Non-pigmented ciliary epithelial cell (primary cell): ENCODE results near the gene USP34.
"Not testable (repeated sequence)": the region's sequence is repeated elsewhere in the genome, so short reads cannot be mapped to it uniquely, and the experiment has no call there.

ENCODE experiments used
- DNase-seq: peaks from one replicate; pipeline ENCODE4 v3.0.0-alpha.2; 2010; ENCODE audit warnings: low read depth

The USP34 gene

DNA sequence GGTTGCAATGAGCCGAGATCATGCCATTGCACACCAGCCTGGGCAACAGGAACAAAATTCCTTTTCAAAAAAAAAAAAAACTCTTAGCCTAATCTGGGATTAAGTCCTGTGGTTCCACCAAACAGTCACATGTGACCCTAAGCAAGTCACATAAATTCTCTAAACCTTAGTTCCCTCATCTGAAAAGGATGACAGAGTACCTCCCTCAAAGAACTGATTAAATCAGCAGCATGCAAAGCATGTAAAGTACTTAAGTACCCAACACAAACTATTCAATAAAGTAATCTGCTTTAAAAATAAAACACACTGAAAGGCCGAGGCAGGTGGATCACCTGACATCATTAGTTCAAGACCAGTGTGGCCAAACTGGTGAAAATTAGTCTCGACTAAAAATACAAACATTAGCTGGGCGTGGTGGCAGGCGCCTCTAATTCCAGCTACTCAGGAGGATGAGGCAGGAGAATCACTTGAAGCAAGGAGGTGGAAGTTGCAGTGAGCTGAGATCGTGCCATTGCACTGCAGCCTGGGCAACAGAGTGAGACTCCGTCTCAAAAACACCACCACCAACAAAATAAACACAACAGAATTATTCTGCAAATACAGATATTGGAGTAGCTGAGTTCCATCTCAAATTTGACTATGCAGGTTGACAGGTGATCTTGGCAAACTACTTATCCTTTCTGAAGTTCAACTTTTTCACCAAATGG, 7.0 kb downstream of the USP34 start:
- no peak for DNase-seq

DNA sequence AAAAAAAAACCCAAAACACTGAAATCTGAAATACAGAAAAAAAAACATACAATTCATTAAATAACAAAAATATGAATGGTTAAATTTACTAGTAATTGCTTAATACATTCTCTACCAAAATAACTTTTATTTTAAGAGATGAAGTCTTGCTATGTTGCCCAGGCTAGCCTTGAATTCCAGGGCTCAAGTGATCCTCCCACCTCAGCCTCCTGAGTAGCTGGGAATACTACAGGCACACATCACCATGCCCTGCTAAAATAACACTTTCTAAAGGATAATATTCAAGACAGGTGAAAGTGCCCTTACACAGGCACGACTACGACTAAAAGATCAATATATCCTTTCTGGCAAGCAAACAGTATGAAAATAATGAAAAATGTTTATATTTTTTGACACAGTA, 9.5 kb downstream of the USP34 start:
- DNase-seq: no peak

DNA sequence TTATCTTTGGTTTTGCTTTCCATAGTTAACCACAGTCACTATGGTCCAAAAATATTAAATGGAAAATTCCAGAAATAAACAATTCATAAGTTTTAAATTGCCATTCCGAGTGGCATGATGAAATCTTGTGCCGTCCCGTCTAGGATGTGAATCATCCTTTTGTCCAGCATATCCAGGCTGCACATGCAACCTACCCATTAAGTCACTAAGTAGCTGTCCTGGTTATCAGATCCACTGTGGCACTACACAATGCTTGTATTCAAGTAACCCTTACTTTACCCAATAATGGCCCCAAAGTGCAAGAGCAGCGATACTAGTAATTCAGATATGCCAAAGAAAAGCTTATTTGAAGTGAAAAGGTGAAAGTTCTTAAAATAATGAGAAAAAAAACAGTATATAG, 10.7 kb downstream of the USP34 start:
- DNase-seq: peak; percentile 57

DNA sequence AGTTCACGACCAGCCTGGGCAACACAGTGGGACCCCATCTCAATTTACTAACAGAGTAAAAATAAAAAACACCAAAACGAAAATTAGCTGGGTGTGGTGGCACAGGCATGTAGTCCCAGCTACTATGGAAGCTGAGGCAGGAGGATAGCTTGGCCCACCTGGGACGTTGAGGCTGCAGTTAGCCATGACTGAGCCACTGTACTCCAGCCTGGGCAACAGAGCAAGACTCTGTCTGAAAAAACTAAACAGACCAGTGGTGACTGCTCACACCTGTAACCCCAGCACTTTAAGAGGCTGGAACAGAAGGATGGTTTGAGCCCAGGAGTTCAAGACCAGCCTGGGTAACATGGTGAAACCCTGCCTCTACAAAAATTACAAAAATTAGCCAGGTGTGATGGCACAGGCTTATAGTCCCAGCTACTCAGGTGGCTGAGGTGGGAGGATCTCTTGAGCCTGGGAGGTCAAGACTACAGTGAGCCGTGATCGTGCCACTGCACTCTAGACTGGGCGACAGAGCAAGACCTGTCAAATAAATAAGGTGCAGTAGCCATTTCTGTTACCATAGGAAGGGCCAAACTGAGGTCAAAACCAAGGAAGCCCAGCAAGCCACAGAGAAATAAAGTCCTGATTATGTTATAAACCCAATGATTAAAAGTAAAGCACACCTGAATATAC, 14.0 kb downstream of the USP34 start:
- no peak for DNase-seq

DNA sequence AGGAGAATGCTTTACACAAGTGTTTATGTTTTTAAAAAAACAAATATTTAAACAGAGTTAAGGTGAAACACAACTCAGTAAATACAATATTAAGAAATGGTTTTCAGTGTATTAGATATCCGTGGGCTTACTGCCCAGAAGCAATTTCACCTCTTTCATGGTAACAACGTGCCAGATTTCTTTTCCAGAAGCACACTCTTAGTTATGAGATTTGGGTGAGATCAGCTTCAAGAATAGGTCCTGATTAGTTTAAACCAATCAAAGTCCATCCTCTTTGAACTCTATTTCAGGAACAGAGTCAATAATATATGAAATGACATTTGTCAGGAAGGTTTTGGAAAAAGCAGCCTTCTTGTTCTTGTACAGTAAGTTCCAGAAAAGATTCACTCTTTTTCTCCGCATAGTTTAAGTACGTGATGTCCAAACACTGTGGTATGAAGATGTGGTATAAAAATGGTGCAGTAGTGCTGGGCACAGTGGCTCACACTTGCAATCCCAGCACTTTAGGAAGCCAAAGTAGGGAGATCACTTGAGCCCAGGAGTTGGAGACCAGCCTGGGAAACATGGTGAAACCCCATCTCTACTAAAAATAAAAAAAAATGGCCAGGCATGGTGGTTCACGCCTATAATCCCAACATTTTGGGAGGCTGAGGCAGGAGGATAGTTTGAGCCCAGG, 14.7 kb downstream of the USP34 start:
- DNase-seq: no peak

DNA sequence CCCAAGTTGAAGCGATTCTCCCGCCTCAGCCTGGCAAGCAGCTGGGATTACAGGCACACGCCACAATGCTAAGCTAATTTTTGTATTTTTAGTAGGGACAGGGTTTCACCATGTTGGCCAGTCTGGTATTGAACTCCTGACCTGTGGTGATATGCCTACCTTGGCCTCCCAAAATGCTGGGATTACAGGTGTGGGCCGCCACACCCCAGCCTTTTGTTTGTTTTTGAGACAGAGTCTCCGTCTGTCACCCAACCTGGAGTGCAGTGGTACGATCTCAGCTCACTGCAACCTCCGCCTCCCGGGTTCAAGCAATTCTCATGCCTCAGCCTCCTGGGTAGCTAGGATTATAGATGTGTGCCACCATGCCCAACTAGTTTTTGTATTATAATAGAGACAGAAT, 15.9 kb downstream of the USP34 start:
- DNase-seq: not testable (repeated sequence)

DNA sequence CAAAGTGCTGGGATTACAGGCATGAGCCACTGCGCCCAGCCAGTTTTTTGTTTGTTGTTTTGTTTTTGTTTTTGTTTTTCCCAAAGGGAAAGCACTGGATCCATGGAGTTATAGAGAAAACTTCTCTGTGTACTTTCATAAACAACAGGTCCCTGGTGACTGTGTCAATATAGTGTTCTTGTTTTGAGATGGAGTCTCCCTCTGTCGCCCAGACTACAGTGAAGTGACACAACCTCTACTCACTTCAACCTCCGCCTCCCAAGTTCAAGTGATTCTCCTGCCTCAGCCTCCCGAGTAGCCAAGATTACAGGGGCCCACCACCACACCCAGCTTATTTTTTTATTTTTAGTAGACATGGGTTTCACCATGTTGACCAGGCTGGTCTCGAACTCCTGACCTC, 16.5 kb downstream of the USP34 start:
- DNase-seq: no peak

DNA sequence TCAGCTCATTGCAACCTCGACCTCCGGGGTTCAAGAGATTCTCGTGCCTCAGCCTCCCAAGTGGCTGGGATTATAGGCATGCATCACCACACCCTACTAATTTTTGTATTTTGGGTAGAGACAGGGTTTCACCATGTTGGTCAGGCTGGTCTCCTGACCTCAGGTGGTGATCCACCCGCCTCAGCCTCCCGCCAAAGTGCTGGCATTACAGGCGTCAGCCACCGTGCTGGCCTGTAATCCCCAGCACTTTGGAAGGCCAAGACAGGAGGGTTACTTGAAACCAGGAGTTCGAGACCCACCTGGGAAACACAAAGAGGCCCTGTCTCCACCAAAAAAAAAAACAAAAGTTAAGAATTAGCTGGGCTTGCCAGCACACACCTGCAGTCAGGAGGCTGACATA, 18.5 kb downstream of the USP34 start:
- no peak for DNase-seq

DNA sequence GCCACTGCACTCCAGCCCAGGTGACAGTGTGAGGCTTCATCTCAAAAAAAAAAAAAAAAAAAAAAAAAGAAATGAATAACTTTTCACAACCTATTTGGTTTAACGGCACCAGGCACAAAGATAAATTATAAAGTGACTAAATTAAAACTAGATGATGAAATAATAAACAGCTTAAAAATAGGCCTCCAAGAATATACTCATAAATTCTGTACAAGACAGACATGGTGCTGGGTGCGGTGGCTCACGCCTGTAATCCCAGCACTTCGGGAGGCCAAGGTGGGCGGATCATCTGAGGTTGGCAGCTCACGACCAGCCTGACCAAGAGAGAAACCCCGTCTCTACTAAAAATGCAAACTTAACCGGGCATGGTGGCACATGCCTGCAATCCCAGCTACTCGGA, 19.7 kb downstream of the USP34 start:
- no peak for DNase-seq

DNA sequence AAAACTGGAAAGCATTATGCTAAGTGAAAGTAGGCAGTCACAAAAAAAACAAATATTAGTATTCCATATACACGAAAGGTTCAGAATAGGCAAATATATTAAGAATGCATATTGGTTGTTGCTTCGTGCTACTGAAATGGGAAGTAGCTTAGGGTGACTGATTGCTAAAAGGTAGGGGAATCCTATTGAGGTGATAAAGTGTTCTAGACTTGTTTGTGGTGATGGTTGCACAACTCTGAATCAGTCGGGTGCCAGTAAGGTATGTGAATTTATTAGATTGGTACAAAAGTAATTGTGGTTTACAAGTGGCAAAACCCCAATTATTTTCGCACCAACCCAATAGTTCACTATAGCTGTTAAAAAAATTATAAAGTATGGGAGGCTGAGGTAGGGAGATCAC, 20.7 kb downstream of the USP34 start:
- DNase-seq: no peak

DNA sequence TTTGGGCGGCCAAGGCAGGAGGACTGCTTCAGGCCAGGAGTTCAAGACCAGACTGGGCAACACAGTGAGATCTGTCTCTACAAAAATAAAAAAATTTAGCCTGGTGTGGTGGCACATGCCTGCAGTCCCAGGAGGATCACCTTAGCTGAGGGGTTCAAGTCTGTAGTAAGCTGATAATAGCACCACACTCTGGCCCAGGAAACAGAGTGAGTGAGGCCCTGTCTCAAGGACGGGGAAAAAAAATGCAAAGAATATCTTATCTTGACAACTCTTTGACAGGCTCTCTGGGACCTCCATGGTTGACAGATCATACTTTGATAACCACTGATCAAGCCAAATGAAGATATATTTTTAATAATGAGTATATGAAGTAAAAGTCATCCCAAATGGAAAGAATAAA, 22.7 kb downstream of the USP34 start:
- DNase-seq: no peak

DNA sequence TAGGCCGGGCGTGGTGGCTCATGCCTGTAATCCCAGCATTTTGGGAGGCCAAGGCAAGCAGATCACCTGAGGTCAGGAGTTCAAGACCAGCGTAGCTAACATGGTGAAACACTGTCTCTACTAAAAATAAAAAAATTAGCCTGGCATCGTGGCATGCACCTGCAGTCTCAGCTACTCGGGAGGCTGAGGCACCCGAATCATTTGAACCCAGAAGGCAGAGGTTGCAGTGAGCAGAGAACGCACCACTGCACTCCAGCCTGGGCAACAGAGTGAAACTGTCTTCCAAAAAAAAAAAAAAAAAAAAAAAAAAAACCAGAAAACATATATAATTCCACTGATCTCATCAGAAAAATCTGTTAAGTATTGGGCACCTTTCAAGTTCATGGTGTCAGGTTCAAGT, 23.9 kb downstream of the USP34 start:
- not testable (repeated sequence) for DNase-seq

DNA sequence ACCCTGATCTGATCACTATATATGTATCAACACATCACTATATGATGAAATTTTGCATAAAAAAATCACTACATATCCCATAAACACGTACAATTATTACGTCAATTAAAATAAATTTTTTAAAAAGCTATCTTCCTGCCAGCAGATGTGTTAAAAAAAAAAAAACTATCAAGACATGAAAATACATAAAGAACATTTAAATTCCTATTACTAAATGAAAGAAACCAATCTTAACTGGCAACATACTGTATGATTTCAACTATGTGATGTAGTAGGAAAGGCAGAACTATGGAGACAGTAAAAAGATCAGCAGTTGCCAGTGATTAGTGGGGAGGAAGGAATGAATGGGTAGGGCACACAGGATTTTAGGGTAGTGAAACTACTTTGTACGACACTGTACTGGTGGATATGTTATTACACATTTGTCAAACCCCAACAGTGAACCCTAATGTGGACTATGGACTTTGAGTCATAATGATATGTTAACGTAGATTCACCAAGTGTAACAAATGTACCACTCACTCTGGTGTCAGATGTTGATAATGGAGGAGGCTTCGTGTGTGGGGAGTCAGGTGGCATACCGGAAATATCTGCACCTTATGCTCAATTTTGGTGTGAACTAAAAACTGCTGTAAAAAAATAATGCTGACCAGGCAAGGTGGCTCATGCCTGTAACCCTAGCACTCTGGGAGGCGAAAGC, 27.4 kb downstream of the USP34 start:
- DNase-seq: no peak

DNA sequence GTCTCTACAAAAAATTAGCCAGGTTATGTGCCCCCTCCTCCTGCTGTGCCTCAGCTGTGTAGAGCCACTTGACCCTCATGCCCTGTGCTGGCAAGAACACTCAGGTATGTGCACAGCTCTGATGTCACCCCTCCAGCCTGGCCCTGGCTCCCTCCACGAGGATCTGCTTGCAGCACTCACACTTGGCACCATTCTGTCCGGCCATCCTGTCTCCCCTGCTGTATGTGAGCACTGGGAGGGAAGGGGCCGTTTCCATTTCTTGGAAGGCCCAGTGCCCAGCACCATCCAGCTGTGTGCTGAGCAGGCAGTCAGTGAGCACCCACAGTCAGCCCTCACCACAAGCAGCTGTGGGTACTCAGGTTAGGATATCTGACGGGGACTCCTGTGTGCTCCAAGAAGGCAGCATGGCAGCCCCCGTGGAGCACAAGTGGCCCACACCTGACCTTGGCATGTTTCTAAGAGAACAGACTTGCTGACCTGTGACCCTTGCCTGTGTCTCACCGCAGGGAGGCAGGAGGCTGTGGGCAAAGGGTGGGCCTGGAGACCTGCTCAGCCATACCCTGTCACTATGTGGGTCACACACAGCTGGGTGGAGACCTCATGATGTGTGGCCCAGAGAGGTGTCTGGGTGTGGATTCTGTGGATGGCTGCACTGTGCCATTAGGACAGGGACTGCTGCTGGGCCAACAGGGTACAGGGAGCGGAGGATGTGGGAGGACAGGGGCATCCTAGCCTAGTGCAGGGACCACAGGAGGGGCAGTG, 31.5 kb downstream of the USP34 start:
- DNase-seq: no peak

DNA sequence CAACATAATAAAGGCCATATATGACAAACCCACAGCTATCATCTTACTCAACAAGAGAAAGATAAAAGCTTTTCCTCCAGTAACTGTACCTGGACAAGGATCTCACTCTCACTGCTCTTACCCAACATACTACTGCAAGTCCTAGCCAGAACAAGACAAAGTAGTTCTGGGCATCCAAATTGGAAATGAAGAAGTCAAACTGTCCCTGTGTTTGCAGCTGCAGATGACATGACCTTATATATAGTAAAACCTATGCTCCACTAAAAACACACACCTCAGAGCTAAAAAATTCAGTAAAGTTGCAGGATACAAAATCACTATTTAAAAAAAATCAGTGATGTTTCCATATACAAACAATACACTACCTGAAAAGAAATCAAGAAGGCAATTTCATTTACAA, 32.2 kb downstream of the USP34 start:
- no peak for DNase-seq

DNA sequence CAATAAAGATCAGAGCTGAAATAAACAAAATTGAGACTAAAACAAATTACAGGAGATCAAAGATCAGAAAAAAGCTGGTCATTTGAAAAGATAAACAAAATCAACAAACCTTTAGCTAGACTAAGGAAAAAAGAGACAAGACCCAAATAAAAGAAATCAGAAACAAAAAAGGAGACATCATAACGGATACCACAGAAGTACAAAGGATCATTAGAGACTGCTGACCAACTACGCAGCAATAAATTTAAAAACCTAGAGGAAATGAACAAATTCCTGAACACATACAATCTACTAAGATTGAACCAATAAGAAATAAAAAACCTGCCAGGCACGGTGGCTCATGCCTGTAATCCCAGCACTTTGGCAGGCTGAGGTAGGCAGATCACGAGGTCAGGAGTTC, 33.7 kb downstream of the USP34 start:
- DNase-seq: no peak

DNA sequence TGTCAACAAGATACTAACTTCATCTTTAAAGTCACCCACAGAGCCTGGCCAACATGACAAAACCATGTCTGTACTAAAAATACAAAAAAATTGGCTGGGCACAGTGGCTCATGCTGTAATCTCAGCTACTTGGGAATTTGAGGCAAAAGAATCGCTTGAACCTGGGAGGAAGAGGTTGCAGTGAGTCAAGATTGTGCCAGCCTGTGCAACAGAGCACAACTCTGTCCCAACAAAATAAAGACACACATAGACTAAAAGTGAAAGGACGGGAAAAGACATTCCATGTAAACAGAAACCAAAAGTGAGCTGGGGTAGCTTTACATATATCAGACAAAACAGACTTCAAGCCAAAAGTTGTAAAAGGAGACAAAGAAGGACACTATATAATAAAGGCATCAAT, 34.8 kb downstream of the USP34 start:
- DNase-seq: no peak

DNA sequence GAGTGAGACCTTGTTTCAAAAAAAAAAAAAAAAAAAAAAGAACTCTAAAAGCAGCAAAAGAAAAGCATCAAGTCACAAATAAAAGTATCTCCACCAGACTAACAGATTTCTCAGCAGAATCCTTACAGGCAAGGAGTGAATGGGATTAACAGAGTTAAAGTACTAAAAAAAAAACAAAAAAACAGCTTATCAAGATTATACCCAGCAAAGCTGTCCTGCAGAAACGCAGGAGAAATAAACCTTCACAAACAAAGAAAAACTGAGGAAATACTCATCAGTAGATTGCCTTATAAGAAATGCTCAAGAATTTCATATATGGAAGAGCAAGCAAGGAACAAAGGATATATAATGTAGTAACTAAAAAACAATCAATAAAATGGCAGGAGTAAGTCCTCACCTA, 35.6 kb downstream of the USP34 start:
- DNase-seq: no peak

DNA sequence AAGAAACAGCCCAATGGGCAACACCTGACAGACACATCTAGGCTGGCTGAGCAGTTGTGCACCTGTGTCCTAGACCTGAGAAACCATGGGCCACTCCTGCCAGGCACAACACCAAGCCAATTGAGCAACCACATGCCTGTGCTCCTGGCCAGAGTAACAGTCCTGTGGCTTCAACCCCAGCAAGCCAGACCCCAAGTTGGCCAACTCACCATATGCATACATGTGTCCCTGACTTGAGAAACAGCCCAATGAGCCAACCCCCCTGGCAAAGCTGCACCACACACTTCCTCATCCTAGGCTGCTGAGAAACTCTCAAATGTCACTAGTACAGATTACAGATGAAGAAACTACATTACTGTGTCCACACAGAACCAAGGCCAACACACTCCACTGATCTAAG, 36.6 kb downstream of the USP34 start:
- no peak for DNase-seq

DNA sequence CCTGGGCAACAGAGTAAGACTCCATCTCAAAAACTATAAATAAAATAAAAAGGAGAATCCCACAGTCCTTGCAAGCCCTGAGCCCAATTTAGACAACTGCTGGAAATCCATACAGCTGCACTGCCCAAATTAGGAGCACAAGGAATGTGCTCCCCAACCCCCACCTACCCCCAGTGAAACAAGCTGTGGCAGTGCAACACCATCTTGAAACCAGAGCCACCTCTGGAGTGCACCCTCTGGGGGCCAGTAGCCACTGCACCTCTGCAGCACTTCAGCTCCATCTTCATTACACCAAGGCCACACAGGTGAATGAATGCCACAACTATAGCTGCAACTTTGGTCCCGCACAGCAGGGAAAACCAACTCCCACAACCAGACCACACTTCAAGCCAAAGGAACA, 37.3 kb downstream of the USP34 start:
- DNase-seq: no peak

DNA sequence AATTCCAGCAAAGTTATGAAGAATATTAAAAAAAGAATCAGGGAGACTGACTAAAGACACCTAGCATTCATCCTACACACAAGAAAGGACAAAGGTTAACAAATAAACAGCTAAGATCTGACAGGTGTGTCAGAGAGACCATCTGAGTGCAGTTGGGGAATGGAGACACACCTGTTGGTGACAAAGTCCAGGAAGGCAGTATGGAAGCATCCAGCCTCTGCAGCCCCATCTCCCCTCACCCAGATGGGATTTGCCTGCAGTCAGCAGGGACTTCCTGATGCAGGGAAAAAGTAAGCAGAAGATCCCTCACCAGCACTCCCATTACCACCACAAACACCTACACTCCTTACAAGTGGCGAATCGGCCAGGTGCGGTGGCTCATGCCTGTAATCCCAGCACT, 37.9 kb downstream of the USP34 start:
- DNase-seq: no peak

DNA sequence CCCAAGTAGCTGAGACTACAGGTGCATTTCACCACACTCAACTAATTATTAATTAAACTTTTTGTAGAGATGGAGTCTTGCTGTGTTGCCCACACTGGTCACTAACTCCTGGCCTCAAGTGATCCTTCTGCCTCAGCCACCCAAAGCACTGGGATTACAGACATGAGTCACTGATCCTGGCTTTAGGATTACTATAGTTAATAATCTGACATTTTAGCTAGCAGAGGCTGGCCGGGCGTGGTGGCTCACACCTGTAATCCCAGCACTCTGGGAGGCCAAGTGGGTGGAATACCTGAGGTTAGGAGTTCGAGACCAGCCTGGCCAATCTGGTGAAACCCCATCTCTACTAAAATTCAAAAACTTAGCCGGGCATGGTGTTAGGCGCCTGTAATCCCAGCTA, 39.5 kb downstream of the USP34 start:
- DNase-seq: no peak
